HepG2 (cell line): ENCODE measurements around the gene KCNH1. TPM values are rescaled to one million over a fixed set of nuclear protein-coding genes. Genes with fewer than 3 reads are reported as not detected.
A peak's percentile ranks its signal among the peaks of the same experiment; 100 is the strongest.

Experiments used
- ATAC-seq: fragments of 200-7000 bp; cut with Tn5 transposase; 3 replicates; pipeline ENCODE4 v1.9.1; 2020; ENCODE audit warnings: mild to moderate bottlenecking, moderate library complexity
- BruUV-seq: library from RNA; stranded (reverse); fragments of 400-500 nt; replicated peaks from 2 replicates; lab custom pipeline; 2021; lab: Mats Ljungman, UMichigan
- CTCF ChIA-PET: fragments of 300-600 bp; formaldehyde crosslinking; extraction: SDS; loops from one replicate; lab custom pipeline; 2021; ENCODE audit warnings: low total read pairs, inconsistent platforms, low intra/inter-chr PET ratio; lab: Yijun Ruan, JAX
- POLR2A ChIA-PET: fragments of 350-600 bp; sonication (Branson Sonifier 250); formaldehyde crosslinking; loops from one replicate; lab custom pipeline; 2020; ENCODE audit warnings: antibody characterized with exemption, inconsistent platforms; lab: Yijun Ruan, JAX
- DNase-seq: peaks from one replicate; pipeline ENCODE4 v3.0.0-alpha.2; 2015; ENCODE audit warnings: low spot score
- FAIRE-seq: peaks from 3 replicates; lab custom pipeline; 2011; peaks lifted over from hg19 to GRCh38; lab: Jason Lieb, UNC
- H2AFZ ChIP-seq: one replicate; pipeline ENCODE4 v1.6.1; 2011; ENCODE audit warnings: low read length, inconsistent platforms
- H3K27ac ChIP-seq: fragments of 300-600 bp; 3 replicates; pipeline ENCODE4 v1.8.0; 2011; ENCODE audit warnings: mixed run types, mild to moderate bottlenecking, mixed read lengths, low read length, inconsistent platforms; ENCODE audit not compliant: insufficient read depth; ENCODE audit errors: extremely low read length
- H3K27me3 ChIP-seq, 2 experiments: fragments of 200-600 bp in 1 of 2; 2 replicates in 1 of 2; 3 replicates in 1 of 2; pipeline versions ENCODE4 v1.6.0 to v1.8.0; 2011; ENCODE audit warnings: low read length in 2 of 2, mild to moderate bottlenecking in 2 of 2, moderate library complexity in 2 of 2, inconsistent platforms in 1 of 2; ENCODE audit not compliant: insufficient read depth in 2 of 2, control insufficient read depth in 1 of 2
- H3K36me3 ChIP-seq, 2 experiments: fragments of 200-600 bp in 1 of 2; replicated peaks in 1 of 2; 2 replicates in 1 of 2; 3 replicates in 1 of 2; pipeline versions ENCODE4 v1.5.1 to v1.8.0; 2011; ENCODE audit warnings: low read length in 2 of 2, inconsistent platforms in 1 of 2; ENCODE audit not compliant: insufficient read depth in 2 of 2, control insufficient read depth in 1 of 2
- H3K4me1 ChIP-seq: 2 replicates; pipeline ENCODE4 v1.5.1; 2012; ENCODE audit warnings: low read length, inconsistent platforms; ENCODE audit not compliant: insufficient read depth
- H3K4me2 ChIP-seq: 2 replicates; pipeline ENCODE4 v1.6.0; 2011; ENCODE audit warnings: low read depth, low read length, inconsistent platforms
- H3K4me3 ChIP-seq, 3 experiments: fragments of 200-600 bp in 1 of 3; sonication (generic), shearing (Covaris generic) in 1 of 3; replicated peaks in 1 of 3; 2 replicates each; pipeline ENCODE4 v1.5.1; 2011 to 2016; ENCODE audit warnings: low read length in 3 of 3, inconsistent platforms in 2 of 3, low read depth in 2 of 3, mild to moderate bottlenecking in 2 of 3, control low read depth in 1 of 3, mixed read lengths in 1 of 3; ENCODE audit not compliant: insufficient read depth in 1 of 3
- H3K79me2 ChIP-seq: one replicate; pipeline ENCODE4 v1.6.1; 2011; ENCODE audit warnings: low read length, inconsistent platforms; ENCODE audit not compliant: insufficient read depth
- H3K9ac ChIP-seq: 2 replicates; pipeline ENCODE4 v1.6.0; 2011; ENCODE audit warnings: mild to moderate bottlenecking, low read depth, low read length, inconsistent platforms; ENCODE audit not compliant: insufficient read depth
- H3K9me3 ChIP-seq: 2 replicates; pipeline ENCODE4 v1.5.1; 2012; ENCODE audit warnings: mild to moderate bottlenecking, low read length
- H4K20me1 ChIP-seq: 2 replicates; pipeline ENCODE4 v1.6.0; 2011; ENCODE audit warnings: inconsistent platforms, mild to moderate bottlenecking, low read length, moderate library complexity; ENCODE audit not compliant: insufficient read depth
- AKAP8 ChIP-seq: sonication (generic); formaldehyde crosslinking; IDR thresholded peaks from 2 replicates; pipeline ENCODE4 v1.5.1; 2020; ENCODE audit warnings: mild to moderate bottlenecking, missing genetic modification reagents
- CREB1 ChIP-seq, 2 experiments: fragments of 450-650 bp in 1 of 2; IDR thresholded peaks; 2 replicates each; pipeline ENCODE4 v1.6.1; 2016 to 2017; ENCODE audit warnings: control low read depth in 1 of 2, mild to moderate bottlenecking in 1 of 2, missing compliant biosample characterization in 1 of 2, missing genetic modification characterization in 1 of 2
- ETV6 ChIP-seq: sonication (generic); formaldehyde crosslinking; conservative IDR thresholded peaks from 2 replicates; pipeline ENCODE4 v1.4.0; 2020; ENCODE audit warnings: missing genetic modification reagents
- GFI1 ChIP-seq: sonication (generic); formaldehyde crosslinking; IDR thresholded peaks from 2 replicates; pipeline ENCODE4 v1.5.0; 2020; ENCODE audit warnings: missing genetic modification reagents, mild to moderate bottlenecking, borderline replicate concordance
- MAFG ChIP-seq: sonication (generic); formaldehyde crosslinking; IDR thresholded peaks from 2 replicates; pipeline ENCODE4 v1.5.1; 2020; ENCODE audit warnings: mild to moderate bottlenecking, missing genetic modification reagents
- NCOA2 ChIP-seq: sonication (generic); formaldehyde crosslinking; IDR thresholded peaks from 2 replicates; pipeline ENCODE4 v1.8.0; 2022; ENCODE audit warnings: inconsistent platforms
- NCOA5 ChIP-seq: sonication (generic); formaldehyde crosslinking; IDR thresholded peaks from 2 replicates; pipeline ENCODE4 v1.4.0; 2020; ENCODE audit warnings: missing genetic modification reagents
- TEAD2 ChIP-seq: sonication (generic); formaldehyde crosslinking; IDR thresholded peaks from 2 replicates; pipeline ENCODE4 v1.9.0; 2021; ENCODE audit warnings: missing genetic modification reagents
- THYN1 ChIP-seq: sonication (generic); formaldehyde crosslinking; IDR thresholded peaks from 2 replicates; pipeline ENCODE4 v1.8.1; 2023; ENCODE audit warnings: low read depth, mild to moderate bottlenecking, moderate library complexity, missing genetic modification reagents, borderline replicate concordance
- ZBTB1 ChIP-seq: sonication (generic); formaldehyde crosslinking; IDR thresholded peaks from 2 replicates; pipeline ENCODE4 v1.4.0; 2020; ENCODE audit warnings: missing genetic modification reagents, borderline replicate concordance
- ZFP37 ChIP-seq: sonication (generic); formaldehyde crosslinking; IDR thresholded peaks from 2 replicates; pipeline ENCODE4 v1.4.0; 2020; ENCODE audit warnings: missing genetic modification reagents, borderline replicate concordance
- ZMYM2 ChIP-seq: sonication (generic); formaldehyde crosslinking; IDR thresholded peaks from 2 replicates; pipeline ENCODE4 v1.8.0; 2022; ENCODE audit warnings: mild to moderate bottlenecking, missing genetic modification reagents
- ZNF264 ChIP-seq: sonication (generic); formaldehyde crosslinking; IDR thresholded peaks from 2 replicates; pipeline ENCODE4 v1.4.0; 2020; ENCODE audit warnings: missing genetic modification reagents
- ZNF329 ChIP-seq: sonication (generic); formaldehyde crosslinking; IDR thresholded peaks from 2 replicates; pipeline ENCODE4 v1.9.0; 2021; ENCODE audit warnings: low read depth, mild to moderate bottlenecking, missing genetic modification reagents
- ZNF354B ChIP-seq: sonication (generic); formaldehyde crosslinking; IDR thresholded peaks from 2 replicates; pipeline ENCODE4 v1.8.0; 2022; ENCODE audit warnings: mild to moderate bottlenecking, missing genetic modification reagents
- ZNF570 ChIP-seq: sonication (generic); formaldehyde crosslinking; IDR thresholded peaks from 2 replicates; pipeline ENCODE4 v1.4.0; 2020; ENCODE audit warnings: mild to moderate bottlenecking, missing genetic modification reagents, borderline replicate concordance
- ZNF644 ChIP-seq: IDR thresholded peaks from 2 replicates; pipeline ENCODE4 v1.6.1; 2016; ENCODE audit warnings: low read depth
- ZNF672 ChIP-seq: sonication (generic); formaldehyde crosslinking; IDR thresholded peaks from 2 replicates; pipeline ENCODE4 v1.8.1; 2022; ENCODE audit warnings: missing genetic modification reagents
- WGBS: methylation state at CpG from one replicate; pipeline ENCODE4 v1.1.6; 2017; ENCODE audit warnings: low lambda C conversion rate; 5-methylcytosine and 5-hydroxymethylcytosine counted together
- in situ Hi-C: cut with HindIII; loops from 2 replicates; pipeline ENCODE4 v1.10.0; 2017; ENCODE audit warnings: low pct_unique_long_range_greater_than_20kb; ENCODE audit not compliant: extremely low pct_ligation_motif_present
- intact Hi-C: fragments of 100-400 bp; cut with micrococcal nuclease; formaldehyde crosslinking; loops from one replicate; pipeline ENCODE4 v1.10.0; 2022; ENCODE audit not compliant: unreplicated experiment
- polyA plus RNA-seq, 8 experiments: library from polyadenylated mRNA; depleted of rRNA in 3 of 8; stranded (reverse) in 7 of 8; unstranded in 1 of 8; fragments of >200 nt; fragmentation: Illumina TruSeq in 4 of 8; extraction: Trizol in 4 of 8; gene quantifications; 2 replicates each; pipeline versions ENCODE4 v1.2.1 to v1.2.3, GENCODE V29; 2011 to 2016; ENCODE audit warnings: low read depth in 4 of 8, missing spikeins in 1 of 8, mixed read lengths in 1 of 8; ENCODE audit not compliant: insufficient read depth in 1 of 8
- total RNA-seq, 5 experiments: library from RNA; depleted of rRNA; stranded (reverse); fragments of >200 nt; fragmentation: Illumina TruSeq; extraction: Trizol; gene quantifications; 2 replicates each; pipeline ENCODE4 v1.2.3, GENCODE V29; 2016; ENCODE audit warnings: low read depth in 1 of 5
- TF ChIP-seq, protein P1 (sequence below): sonication (generic); formaldehyde crosslinking; IDR thresholded peaks from 2 replicates; pipeline ENCODE4 v1.4.0; 2020; ENCODE audit warnings: mild to moderate bottlenecking, missing genetic modification reagents

Gene KCNH1
- total and polyA plus RNA-seq, 2 of the 13 experiments (the other 11 are each of a cell fraction or from before 2014, with no cell fraction given), result not detected

DNA sequence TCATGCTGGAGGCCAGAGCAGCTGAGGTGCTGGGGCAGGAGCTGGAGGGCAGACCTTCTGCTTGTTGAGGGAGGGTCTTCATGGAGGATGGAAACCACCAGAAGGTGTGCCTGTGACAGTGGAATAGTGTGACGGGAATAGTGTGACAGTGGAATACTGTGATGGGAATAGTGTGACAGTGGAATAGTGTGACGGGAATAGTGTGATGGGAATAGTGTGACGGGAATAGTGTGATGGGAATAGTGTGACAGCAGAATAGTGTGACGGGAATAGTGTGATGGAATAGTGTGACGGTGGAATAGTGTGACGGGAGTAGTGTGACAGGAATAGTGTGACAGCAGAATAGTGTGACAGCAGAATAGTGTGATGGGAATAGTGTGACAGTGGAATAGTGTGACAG lies 480.2 kb downstream of the KCNH1 start:
- TF ChIP-seq TEAD2 (CRISPR knock-in tag) (no peak), CREB1 (IDR thresholded peaks at IDR 0.05) (peak; percentile 3; the same call in 1 of the 2 replicates), CREB1 (CRISPR knock-in tag; IDR thresholded peaks at IDR 0.05) (no peak)
- TF ChIP-seq, all 625 proteins: peak for 1
- POLR2A ChIA-PET, result no interaction called here
- WGBS, result 47% methylated on average over 6 of the region's 6 CpGs
- Histone ChIP-seq H4K20me1 (no peaks in the 10 kb centered on the region), H2AFZ (no peak overlapping the region), H3K4me3 (no peak overlapping the region), H3K36me3 (no peaks in the 10 kb centered on the region), H3K4me2 (no peak overlapping the region), H3K4me1 (peaks cover 6% of the 10 kb centered on the region; the same call in 1 of the 2 replicates), H3K27ac (no peak overlapping the region), H3K9ac (no peak overlapping the region), H3K27me3 (no peaks in the 10 kb centered on the region), H3K9me3 (peaks cover 7% of the 10 kb centered on the region; the same call in 1 of the 2 replicates), H3K79me2 (no peaks in the 10 kb centered on the region)
- no peak for DNase-seq
- intact Hi-C loops (no loop called here), in situ Hi-C loops (no loop called here)
- FAIRE-seq, result peak; percentile 88
- 0 out of 3 replicates have a peak, but pooled peaks have one; percentile 35 for ATAC-seq
- BruUV-seq, result no TSS peak
- CTCF ChIA-PET, result no interaction called here

DNA sequence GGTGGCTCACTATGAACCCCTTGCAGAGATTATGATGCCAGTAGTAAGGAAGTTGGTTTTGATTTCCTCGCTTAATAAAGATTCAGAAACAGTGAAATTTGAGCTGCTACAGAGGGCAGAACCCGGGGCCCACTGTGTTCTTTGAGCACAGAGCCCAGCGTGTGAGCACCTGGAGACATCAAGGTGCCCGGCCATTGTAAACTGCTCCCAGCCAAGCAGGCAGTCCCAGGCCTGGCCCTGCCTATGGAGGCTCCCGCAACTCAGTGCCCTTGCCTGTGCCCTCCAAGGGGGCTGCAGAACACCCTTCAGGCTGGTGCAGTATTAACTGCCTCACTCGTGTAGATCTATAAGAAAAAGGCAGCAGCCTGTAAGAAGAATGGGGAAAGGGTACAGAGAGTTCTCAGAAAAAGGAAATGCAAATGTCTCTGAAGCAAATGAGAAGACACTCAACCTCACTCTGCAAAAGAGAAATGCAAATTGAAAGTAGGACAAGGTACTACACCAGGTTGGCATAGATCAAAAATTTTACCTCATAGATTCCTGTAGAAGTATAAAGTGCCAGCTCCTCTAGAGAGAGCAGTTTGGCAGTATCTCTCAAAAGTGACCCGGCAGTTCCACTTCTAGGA lies 481.5 kb downstream of the KCNH1 start:
- Histone ChIP-seq H3K9me3 (peaks cover 7% of the 10 kb centered on the region; the same call in 1 of the 2 replicates), H3K9ac (no peak overlapping the region), H3K36me3 (no peaks in the 10 kb centered on the region), H3K79me2 (no peaks in the 10 kb centered on the region), H2AFZ (no peak overlapping the region), H3K27me3 (no peaks in the 10 kb centered on the region), H4K20me1 (no peaks in the 10 kb centered on the region), H3K27ac (no peak overlapping the region), H3K4me3 (no peak overlapping the region), H3K4me1 (peaks cover 15% of the 10 kb centered on the region), H3K4me2 (no peak overlapping the region)
- intact Hi-C loops, result no loop called here
- FAIRE-seq (no peak), ATAC-seq (no peak), DNase-seq (no peak)
- 34% methylated on average over 6 of the region's 7 CpGs for WGBS
- no TSS peak for BruUV-seq
- POLR2A ChIA-PET, result no interaction called here
- in situ Hi-C loops, result no loop called here
- TF ChIP-seq NCOA5, result no peak
- no peak for TF ChIP-seq ZNF329
- no peak for TF ChIP-seq ZFP37 (CRISPR knock-in tag)
- no peak for TF ChIP-seq ZNF570 (CRISPR knock-in tag)
- TF ChIP-seq ZNF264 (CRISPR knock-in tag), result no peak
- no peak for TF ChIP-seq ZNF354B (CRISPR knock-in tag)
- TF ChIP-seq AKAP8 (CRISPR knock-in tag), result no peak
- TF ChIP-seq NCOA2 (CRISPR knock-in tag), result no peak
- no peak for TF ChIP-seq THYN1 (CRISPR knock-in tag)
- TF ChIP-seq MAFG (CRISPR knock-in tag), result no peak
- TF ChIP-seq, protein P1, sequence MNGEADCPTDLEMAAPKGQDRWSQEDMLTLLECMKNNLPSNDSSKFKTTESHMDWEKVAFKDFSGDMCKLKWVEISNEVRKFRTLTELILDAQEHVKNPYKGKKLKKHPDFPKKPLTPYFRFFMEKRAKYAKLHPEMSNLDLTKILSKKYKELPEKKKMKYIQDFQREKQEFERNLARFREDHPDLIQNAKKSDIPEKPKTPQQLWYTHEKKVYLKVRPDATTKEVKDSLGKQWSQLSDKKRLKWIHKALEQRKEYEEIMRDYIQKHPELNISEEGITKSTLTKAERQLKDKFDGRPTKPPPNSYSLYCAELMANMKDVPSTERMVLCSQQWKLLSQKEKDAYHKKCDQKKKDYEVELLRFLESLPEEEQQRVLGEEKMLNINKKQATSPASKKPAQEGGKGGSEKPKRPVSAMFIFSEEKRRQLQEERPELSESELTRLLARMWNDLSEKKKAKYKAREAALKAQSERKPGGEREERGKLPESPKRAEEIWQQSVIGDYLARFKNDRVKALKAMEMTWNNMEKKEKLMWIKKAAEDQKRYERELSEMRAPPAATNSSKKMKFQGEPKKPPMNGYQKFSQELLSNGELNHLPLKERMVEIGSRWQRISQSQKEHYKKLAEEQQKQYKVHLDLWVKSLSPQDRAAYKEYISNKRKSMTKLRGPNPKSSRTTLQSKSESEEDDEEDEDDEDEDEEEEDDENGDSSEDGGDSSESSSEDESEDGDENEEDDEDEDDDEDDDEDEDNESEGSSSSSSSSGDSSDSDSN (CRISPR knock-in tag), result no peak
- no peak for TF ChIP-seq GFI1 (CRISPR knock-in tag)
- no peak for TF ChIP-seq ZNF672 (CRISPR knock-in tag)
- TF ChIP-seq ZBTB1 (CRISPR knock-in tag), result no peak
- no peak for TF ChIP-seq ETV6 (CRISPR knock-in tag)
- no peak for TF ChIP-seq ZNF644
- no peak for TF ChIP-seq ZMYM2
- CTCF ChIA-PET, result no interaction called here
